ENCODE measurements around the gene MGLL. TPM values are rescaled to one million over a fixed set of nuclear protein-coding genes. Genes with fewer than 3 reads are reported as not detected.

MGLL gene
- total RNA-seq, 1 experiment from 2014 or later, result 6.8 TPM

- TF ChIP-seq ZNF274 (IDR thresholded peaks at IDR 0.05; ENCODE audit: low read depth, low read length) (no peak), ZFX (IDR thresholded peaks at IDR 0.05) (no peak), FOSL1 (IDR thresholded peaks at IDR 0.05; ENCODE audit: low read depth) (no peak), TCF7L2 (IDR thresholded peaks at IDR 0.05; ENCODE audit: borderline replicate concordance, extremely low read depth, insufficient read depth, insufficient read length) (no peak), JUND (IDR thresholded peaks at IDR 0.05) (no peak), SRF (IDR thresholded peaks at IDR 0.05; ENCODE audit: low read depth) (no peak), CTCF (IDR thresholded peaks at IDR 0.05 in 2 of 3, conservative IDR thresholded peaks at IDR 0.05 in 1 of 3; ENCODE audit: borderline replicate concordance in 1 of 3, insufficient read depth in 1 of 3, low read depth in 2 of 3, low read length in 2 of 3) (no peak), SP1 (IDR thresholded peaks at IDR 0.05; ENCODE audit: low read depth) (no peak), CEBPB (IDR thresholded peaks at IDR 0.05; ENCODE audit: low read depth) (no peak)
Measured at GRCh38 chr3:127812151-127812550, 10.2 kb downstream of the MGLL start (continued).

- DNase-seq (ENCODE audit: low read depth, low spot score), result no peak
- Histone ChIP-seq H3K9me2 (ENCODE audit: insufficient read depth) (no peaks in the 10 kb centered on the region), H4K20me1 (ENCODE audit: insufficient read depth) (no peaks in the 10 kb centered on the region), H3K79me2 (ENCODE audit: insufficient read depth, low read length) (no peaks in the 10 kb centered on the region), H3K36me3 (ENCODE audit: control insufficient read depth in 1 of 2, insufficient read depth in 2 of 2, low read length in 2 of 2) (no peaks in the 10 kb centered on the region), H3K4me2 (ENCODE audit: low read length) (no peak overlapping the region), H3K27me3 (ENCODE audit: insufficient read depth, low read length) (no peaks in the 10 kb centered on the region), H3K4me1 (ENCODE audit: control insufficient read depth in 1 of 2, insufficient read depth in 2 of 2, low read length in 2 of 2) (peaks cover 1 to 19% of the 10 kb centered on the region in 2 experiments; a peak in 3 of 4 replicates), H3K4me3 (replicated peaks in 1 of 2; ENCODE audit: low read depth in 1 of 2, low read length in 2 of 2) (no peak overlapping the region), H2AFZ (ENCODE audit: low read depth, low read length, poor library complexity, severe bottlenecking) (no peak overlapping the region), H3K27ac (ENCODE audit: low read depth, low read length) (no peak overlapping the region), H3K9ac (ENCODE audit: low read length) (no peak overlapping the region), H3K9me3 (ENCODE audit: control insufficient read depth in 1 of 2, insufficient read depth in 1 of 2, low read depth in 1 of 2, low read length in 2 of 2) (no peaks in the 10 kb centered on the region)
- no peak for ATAC-seq
- BruUV-seq (replicated peaks), result no TSS peak
- intact Hi-C loops (cut with micrococcal nuclease), result no loop called here
- ChIA-PET RAD21 (ENCODE audit: low non-redundant PET in 1 of 2, low total read pairs in 2 of 2, uncharacterized antibody in 2 of 2, unreplicated experiment in 2 of 2) (no interaction called here), CTCF (no interaction called here), POLR2A (no interaction called here)
- TF ChIP-seq RAD21 (IDR thresholded peaks at IDR 0.05; ENCODE audit: low read depth) (no peak), TCF7L2 (IDR thresholded peaks at IDR 0.05; ENCODE audit: borderline replicate concordance, extremely low read depth, insufficient read depth, insufficient read length) (no peak), ATF3 (IDR thresholded peaks at IDR 0.05) (no peak), CBX3 (IDR thresholded peaks at IDR 0.05; ENCODE audit: low read depth) (no peak), REST (IDR thresholded peaks at IDR 0.05; ENCODE audit: low read depth) (no peak), ZBTB33 (IDR thresholded peaks at IDR 0.05; ENCODE audit: extremely low read depth, insufficient replicate concordance, low read length) (no peak), ZNF274 (IDR thresholded peaks at IDR 0.05; ENCODE audit: low read depth, low read length) (no peak), SRF (IDR thresholded peaks at IDR 0.05; ENCODE audit: low read depth) (no peak), ZFX (IDR thresholded peaks at IDR 0.05) (no peak), EGR1 (IDR thresholded peaks at IDR 0.05; ENCODE audit: low read depth) (no peak), MAX (IDR thresholded peaks at IDR 0.05) (no peak), SP1 (IDR thresholded peaks at IDR 0.05; ENCODE audit: low read depth) (no peak), POLR2AphosphoS5 (IDR thresholded peaks at IDR 0.05; ENCODE audit: low read depth, low read length) (no peak), SIN3A (IDR thresholded peaks at IDR 0.05; ENCODE audit: low read depth) (no peak), EZH2 (IDR thresholded peaks at IDR 0.05) (no peak), POLR2A (IDR thresholded peaks at IDR 0.05; ENCODE audit: borderline replicate concordance, extremely low read depth, insufficient read depth, insufficient read length) (no peak)
Measured at GRCh38 chr3:127811717-127812116, 10.6 kb downstream of the MGLL start.
